Neural cell (in vitro differentiated cells): ENCODE data around the gene MRC1. TPM values are rescaled to one million over a fixed set of nuclear protein-coding genes. Genes with fewer than 3 reads are reported as not detected.

Source experiments
- H2AFZ ChIP-seq: fragments of 200-600, 300-800 bp; sonication (generic), shearing (Covaris generic); 2 replicates; pipeline ENCODE4 v1.6.0; 2014; ENCODE audit warnings: low read depth, mild to moderate bottlenecking, antibody characterized with exemption, low read length, moderate library complexity
- H3F3A ChIP-seq: fragments of 200-600 bp; shearing (Covaris generic); 2 replicates; pipeline ENCODE4 v1.6.1; 2016; ENCODE audit warnings: mild to moderate bottlenecking, moderate library complexity, mixed read lengths, antibody characterized with exemption, low read length; ENCODE audit not compliant: insufficient read depth, poor library complexity, severe bottlenecking
- H3K27ac ChIP-seq: fragments of 200-600, 300-800 bp; sonication (generic), shearing (Covaris generic); 2 replicates; pipeline ENCODE4 v1.5.1; 2014; ENCODE audit warnings: mild to moderate bottlenecking, low read length, moderate library complexity
- H3K27me3 ChIP-seq: fragments of 300-800, 200-600 bp; sonication (generic), shearing (Covaris generic); 2 replicates; pipeline ENCODE4 v1.6.0; 2014; ENCODE audit warnings: mild to moderate bottlenecking, low read depth, low read length, moderate library complexity; ENCODE audit not compliant: insufficient read depth
- H3K36me3 ChIP-seq: fragments of 300-800, 200-600 bp; sonication (generic), shearing (Covaris generic); 2 replicates; pipeline ENCODE4 v1.5.1; 2014; ENCODE audit warnings: mild to moderate bottlenecking, antibody characterized with exemption, low read length, moderate library complexity; ENCODE audit not compliant: insufficient read depth
- H3K4me2 ChIP-seq: fragments of 300-800, 200-600 bp; sonication (generic), shearing (Covaris generic); 2 replicates; pipeline ENCODE4 v1.6.0; 2014; ENCODE audit warnings: mild to moderate bottlenecking, low read length
- H3K4me3 ChIP-seq: fragments of 300-800, 200-600 bp; sonication (generic), shearing (Covaris generic); 2 replicates; pipeline ENCODE4 v1.5.1; 2014; ENCODE audit warnings: mild to moderate bottlenecking, low read length, moderate library complexity
- H3K79me2 ChIP-seq: fragments of 200-600 bp; shearing (Covaris generic); replicated peaks from 2 replicates; pipeline ENCODE4 v1.6.0; 2014; ENCODE audit warnings: mild to moderate bottlenecking, low read length, moderate library complexity; ENCODE audit not compliant: insufficient read depth
- H3K9ac ChIP-seq: fragments of 300-800, 200-600 bp; sonication (generic), shearing (Covaris generic); 2 replicates; pipeline ENCODE4 v1.6.1; 2016; ENCODE audit warnings: mild to moderate bottlenecking, low read length, mixed read lengths
- H3K9me2 ChIP-seq: fragments of 200-600 bp; shearing (Covaris generic); 2 replicates; pipeline ENCODE4 v1.6.1; 2016; ENCODE audit warnings: mild to moderate bottlenecking, low read length, mixed read lengths; ENCODE audit not compliant: insufficient read depth
- H3K9me3 ChIP-seq: fragments of 200-600, 300-800 bp; sonication (generic), shearing (Covaris generic); 2 replicates; pipeline ENCODE4 v1.6.1; 2016; ENCODE audit warnings: mild to moderate bottlenecking, mixed run types, low read length, moderate library complexity, mixed read lengths
- H4K20me1 ChIP-seq: fragments of 200-600 bp; shearing (Covaris generic); 2 replicates; pipeline ENCODE4 v1.6.1; 2016; ENCODE audit warnings: mild to moderate bottlenecking, mixed run types; ENCODE audit not compliant: insufficient read depth
- CTCF ChIP-seq: fragments of 450-650 bp; IDR thresholded peaks from 2 replicates; pipeline ENCODE4 v1.5.1; 2014; ENCODE audit warnings: antibody characterized with exemption, mild to moderate bottlenecking, moderate library complexity; ENCODE audit not compliant: poor library complexity, severe bottlenecking
- EP300 ChIP-seq: fragments of 450-650 bp; conservative IDR thresholded peaks from 2 replicates; pipeline ENCODE4 v1.6.1; 2014; ENCODE audit warnings: antibody characterized with exemption, mild to moderate bottlenecking, moderate library complexity; ENCODE audit not compliant: poor library complexity, severe bottlenecking
- EZH2 ChIP-seq: fragments of 200-600, 300-800 bp; shearing (Covaris generic), sonication (generic); IDR thresholded peaks from 2 replicates; pipeline ENCODE4 v1.6.1; 2014; ENCODE audit warnings: antibody characterized with exemption, low read length, borderline replicate concordance, mild to moderate bottlenecking; ENCODE audit not compliant: insufficient read depth, poor library complexity, severe bottlenecking
- MXI1 ChIP-seq: fragments of 450-650 bp; conservative IDR thresholded peaks from 2 replicates; pipeline ENCODE4 v1.6.1; 2014; ENCODE audit warnings: antibody characterized with exemption, mild to moderate bottlenecking; ENCODE audit not compliant: poor library complexity, severe bottlenecking
- POLR2AphosphoS5 ChIP-seq: IDR thresholded peaks from 2 replicates; pipeline ENCODE4 v1.6.1; 2012
- RAD21 ChIP-seq: fragments of 450-650 bp; conservative IDR thresholded peaks from 2 replicates; pipeline ENCODE4 v1.6.1; 2014; ENCODE audit warnings: antibody characterized with exemption, mild to moderate bottlenecking, moderate library complexity
- REST ChIP-seq: IDR thresholded peaks from 2 replicates; pipeline ENCODE4 v1.6.1; 2012; ENCODE audit warnings: borderline replicate concordance
- SMC3 ChIP-seq: fragments of 450-650 bp; conservative IDR thresholded peaks from 2 replicates; pipeline ENCODE4 v1.6.1; 2014; ENCODE audit warnings: antibody characterized with exemption, mild to moderate bottlenecking, moderate library complexity; ENCODE audit not compliant: poor library complexity
- TAF1 ChIP-seq: IDR thresholded peaks from 2 replicates; pipeline ENCODE4 v1.6.1; 2012; ENCODE audit warnings: low read depth
- polyA plus RNA-seq: library from polyadenylated mRNA; depleted of rRNA; stranded (reverse); fragments of >200 nt; gene quantifications from 2 replicates; pipeline ENCODE4 v1.2.3, GENCODE V29; 2014

MRC1 gene
- polyA plus RNA-seq, 1 donor from 2014 or later, result not detected

GRCh38 chr10:17792991-17793390 lies 16.2 kb upstream of the MRC1 start:
- Histone ChIP-seq H3K4me2 (no peak overlapping the region), H3K79me2 (no peaks in the 10 kb centered on the region), H3K9me2 (no peaks in the 10 kb centered on the region), H3K4me3 (no peak overlapping the region), H4K20me1 (no peaks in the 10 kb centered on the region), H2AFZ (no peak overlapping the region), H3K9ac (no peak overlapping the region), H3F3A (no peaks in the 10 kb centered on the region), H3K9me3 (peaks cover 3% of the 10 kb centered on the region), H3K27me3 (no peaks in the 10 kb centered on the region), H3K27ac (no peak overlapping the region), H3K36me3 (no peaks in the 10 kb centered on the region)
- TF ChIP-seq RAD21, result no peak
- no peak for TF ChIP-seq POLR2AphosphoS5

- Histone ChIP-seq H2AFZ (no peak overlapping the region), H3K9me3 (peaks cover 3% of the 10 kb centered on the region), H3K36me3 (no peaks in the 10 kb centered on the region), H4K20me1 (no peaks in the 10 kb centered on the region), H3K9ac (no peak overlapping the region), H3K9me2 (no peaks in the 10 kb centered on the region), H3K27me3 (no peaks in the 10 kb centered on the region), H3F3A (no peaks in the 10 kb centered on the region), H3K4me3 (no peak overlapping the region), H3K4me2 (no peak overlapping the region), H3K79me2 (no peaks in the 10 kb centered on the region), H3K27ac (no peak overlapping the region)
- no peak for TF ChIP-seq RAD21
- no peak for TF ChIP-seq MXI1
- TF ChIP-seq CTCF, result no peak
- no peak for TF ChIP-seq REST
- no peak for TF ChIP-seq TAF1
- no peak for TF ChIP-seq POLR2AphosphoS5
- no peak for TF ChIP-seq SMC3
- TF ChIP-seq EZH2, result no peak
- no peak for TF ChIP-seq EP300
Observed at GRCh38 chr10:17793823-17794644, 15.1 kb upstream of the MRC1 start.
